ENCODE measurements around the gene ERO1B.
"Not testable (repeated sequence)": the region's sequence is repeated elsewhere in the genome, so short reads cannot be mapped to it uniquely, and the experiment has no call there.

The ERO1B gene, protein sequence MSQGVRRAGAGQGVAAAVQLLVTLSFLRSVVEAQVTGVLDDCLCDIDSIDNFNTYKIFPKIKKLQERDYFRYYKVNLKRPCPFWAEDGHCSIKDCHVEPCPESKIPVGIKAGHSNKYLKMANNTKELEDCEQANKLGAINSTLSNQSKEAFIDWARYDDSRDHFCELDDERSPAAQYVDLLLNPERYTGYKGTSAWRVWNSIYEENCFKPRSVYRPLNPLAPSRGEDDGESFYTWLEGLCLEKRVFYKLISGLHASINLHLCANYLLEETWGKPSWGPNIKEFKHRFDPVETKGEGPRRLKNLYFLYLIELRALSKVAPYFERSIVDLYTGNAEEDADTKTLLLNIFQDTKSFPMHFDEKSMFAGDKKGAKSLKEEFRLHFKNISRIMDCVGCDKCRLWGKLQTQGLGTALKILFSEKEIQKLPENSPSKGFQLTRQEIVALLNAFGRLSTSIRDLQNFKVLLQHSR

DNA sequence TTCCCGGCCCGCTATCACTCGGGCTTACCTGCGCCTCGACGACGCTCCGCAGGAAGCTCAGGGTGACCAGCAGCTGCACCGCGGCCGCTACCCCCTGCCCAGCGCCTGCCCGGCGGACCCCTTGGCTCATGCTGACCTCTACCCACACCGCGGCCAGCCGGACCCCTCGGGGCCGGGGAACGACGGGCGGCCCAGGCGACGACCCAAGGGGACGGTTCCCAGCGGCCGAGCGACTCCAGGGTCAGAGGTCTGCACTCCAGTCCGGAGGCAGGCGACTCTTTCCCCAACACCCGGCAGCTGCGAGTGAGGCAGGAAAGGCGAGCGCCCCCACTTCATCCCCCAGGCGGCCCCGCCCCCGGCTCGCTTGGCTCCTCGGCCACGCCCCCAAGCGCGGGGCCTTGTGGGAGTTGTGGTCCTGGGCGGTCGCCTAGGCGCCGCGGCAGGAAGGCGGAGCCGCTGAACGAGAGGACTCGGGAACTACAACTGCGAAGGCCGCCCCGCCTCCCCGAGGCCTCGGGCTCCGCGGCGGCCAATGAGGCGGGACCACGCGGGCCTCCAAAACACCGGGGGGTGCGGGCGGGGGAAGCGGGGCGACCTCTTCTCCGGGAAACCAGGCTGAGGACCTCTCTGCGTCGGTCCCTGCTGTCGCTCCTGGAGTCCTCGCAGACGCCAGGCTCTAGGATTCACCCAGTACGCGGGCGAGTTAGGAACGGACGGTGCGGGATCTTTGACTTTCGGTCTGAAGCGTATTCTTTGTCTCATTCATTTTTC lies at the start of gene ERO1B:
Gene ERO1B, minus strand, starts transcription at position 305 of the 771 bp plus-strand sequence. Its CDS starts 175 bp downstream, at position 130.
- peak; percentile 69 for DNase-seq (ENCODE audit: low read depth)

DNA sequence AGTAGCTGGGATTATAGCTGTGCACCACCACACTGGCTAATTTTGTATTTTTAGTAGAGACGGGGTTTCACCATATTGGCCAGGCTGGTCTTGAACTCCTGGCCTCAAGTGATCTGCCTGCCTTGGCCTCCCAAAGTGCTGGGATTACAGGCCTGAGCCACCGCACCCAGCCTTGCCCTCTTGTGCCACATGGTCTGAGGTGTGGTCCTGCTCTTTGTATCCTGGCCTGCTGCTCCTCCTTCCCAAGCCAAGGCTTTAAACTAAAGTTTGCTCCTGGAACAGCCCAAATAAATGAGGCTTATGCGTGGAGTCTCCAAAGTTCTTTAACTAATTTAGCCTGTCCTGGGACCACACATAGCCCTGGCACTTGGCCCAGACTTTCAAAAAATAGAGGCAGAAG lies 49.7 kb upstream of the ERO1B start:
- not testable (repeated sequence) for DNase-seq (ENCODE audit: low read depth)

DNA sequence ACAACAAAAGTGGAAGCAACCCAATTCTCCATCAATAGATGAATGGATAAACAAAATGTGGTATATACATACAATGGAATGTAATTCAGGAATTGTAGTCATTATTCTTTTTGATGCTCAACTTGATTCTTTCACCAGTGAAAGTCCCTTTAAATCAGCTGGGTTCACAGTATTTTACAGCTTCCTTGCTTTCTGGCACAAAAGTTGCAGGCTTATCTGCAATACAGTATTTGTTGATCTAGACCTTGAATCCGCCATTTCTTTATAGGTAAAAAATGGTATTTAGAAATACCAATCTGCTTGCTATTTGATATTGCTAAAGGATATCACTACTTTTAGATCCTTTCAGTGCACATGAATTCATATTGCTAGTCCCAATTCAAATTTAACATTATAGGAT lies 44.7 kb upstream of the ERO1B start:
- DNase-seq (ENCODE audit: low read depth): no peak

DNA sequence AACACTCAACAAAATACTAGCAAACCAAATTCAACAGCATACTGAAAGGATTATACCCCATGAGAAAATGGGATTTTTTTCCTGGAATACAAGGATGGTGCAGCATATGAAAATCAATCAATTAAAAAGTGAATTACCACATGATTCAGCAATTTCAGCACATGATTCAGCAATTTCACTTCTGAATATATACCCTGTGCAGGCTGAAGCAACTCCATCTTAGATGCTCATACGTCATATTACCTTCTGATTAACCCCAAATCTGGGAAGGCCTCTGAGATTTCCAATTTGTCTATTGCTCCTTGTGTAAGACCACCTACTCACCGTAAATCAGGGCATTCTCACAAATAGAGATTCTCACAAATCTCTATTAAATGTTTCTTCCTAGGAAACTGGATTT lies 43.8 kb upstream of the ERO1B start:
- no peak for DNase-seq (ENCODE audit: low read depth)

DNA sequence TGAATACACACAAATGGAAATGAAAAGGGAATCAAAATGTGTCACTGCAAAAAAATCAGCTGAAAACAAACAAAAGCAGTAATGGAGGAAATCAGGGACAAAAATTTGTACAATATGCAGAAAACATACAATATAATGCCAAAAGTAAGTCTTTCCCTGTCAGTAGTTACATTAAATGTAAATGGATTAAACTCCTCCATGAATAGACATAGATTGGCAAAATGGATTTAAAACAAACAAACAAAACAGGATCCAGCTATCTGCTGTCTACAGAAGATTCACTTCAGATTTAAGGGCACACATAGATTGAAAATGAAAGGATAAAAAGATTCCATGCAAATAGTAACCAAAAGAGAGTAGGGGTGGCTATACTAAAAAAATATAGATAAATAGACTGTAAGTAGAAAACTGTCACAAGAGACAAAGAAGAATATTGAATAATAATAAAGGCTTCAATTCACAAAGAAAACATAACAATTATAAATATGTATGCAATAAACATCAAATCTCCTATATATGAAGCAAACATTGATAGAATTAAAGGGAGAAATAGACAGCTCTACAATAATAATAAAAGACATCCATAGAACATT lies 42.2 kb upstream of the ERO1B start:
- DNase-seq (ENCODE audit: low read depth): no peak

DNA sequence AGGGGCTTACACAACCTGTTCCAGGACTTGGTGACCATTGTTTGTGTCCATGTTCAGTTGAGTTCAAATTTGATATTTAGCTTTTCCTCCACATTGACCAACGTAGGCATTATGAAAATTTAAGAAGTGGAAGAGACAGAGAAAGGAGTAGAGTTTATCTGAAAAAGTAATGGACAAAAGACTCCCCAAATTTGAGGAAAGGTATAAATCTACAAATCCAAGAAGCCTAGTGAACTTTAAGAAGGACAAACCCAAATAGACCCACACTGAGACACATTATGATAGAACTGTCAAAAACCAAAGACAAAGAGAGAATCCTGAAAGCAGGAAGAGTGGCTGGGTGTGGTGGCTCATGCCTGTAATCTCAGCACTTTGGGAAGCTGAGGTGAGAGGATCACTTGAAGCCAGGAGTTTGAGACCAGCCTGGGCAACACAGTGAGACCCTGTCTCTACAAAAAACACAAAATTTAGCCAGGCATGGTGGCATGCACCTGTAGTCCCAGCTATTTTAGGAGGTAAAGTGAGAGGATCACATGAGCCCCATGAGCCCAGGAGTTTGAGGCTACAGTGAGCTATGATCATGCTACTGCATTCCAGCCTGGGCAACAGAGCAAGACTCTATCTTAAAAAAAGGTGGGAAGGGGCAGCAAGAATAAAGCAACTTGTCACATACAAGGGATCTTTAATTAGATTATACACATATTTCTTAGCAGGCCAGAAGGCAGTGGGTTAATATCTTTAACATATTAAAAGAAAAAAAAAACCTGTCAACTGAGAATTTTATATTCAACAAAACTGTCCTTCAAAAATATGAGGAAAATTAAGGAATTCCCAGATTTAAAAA lies 41.0 kb upstream of the ERO1B start:
- no peak for DNase-seq (ENCODE audit: low read depth)

DNA sequence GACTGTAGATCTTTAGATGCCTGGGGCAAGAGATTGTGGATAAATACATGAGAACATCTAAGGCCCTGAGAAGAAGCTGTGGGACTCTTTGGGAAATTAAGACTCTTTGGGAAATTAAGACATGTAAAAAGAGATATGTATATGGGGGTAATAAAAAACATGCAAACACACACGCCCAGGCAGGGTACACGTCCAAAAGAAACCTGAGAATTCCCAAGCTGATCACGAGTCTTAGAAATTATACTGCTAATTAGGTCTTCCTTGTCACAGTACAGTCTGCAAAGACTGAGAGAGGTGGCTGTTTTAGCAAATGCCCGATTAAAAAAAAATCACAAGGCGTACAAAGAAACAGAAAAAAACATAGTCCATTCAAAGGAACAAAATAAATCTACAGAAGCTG lies 39.3 kb upstream of the ERO1B start:
- no peak for DNase-seq (ENCODE audit: low read depth)

DNA sequence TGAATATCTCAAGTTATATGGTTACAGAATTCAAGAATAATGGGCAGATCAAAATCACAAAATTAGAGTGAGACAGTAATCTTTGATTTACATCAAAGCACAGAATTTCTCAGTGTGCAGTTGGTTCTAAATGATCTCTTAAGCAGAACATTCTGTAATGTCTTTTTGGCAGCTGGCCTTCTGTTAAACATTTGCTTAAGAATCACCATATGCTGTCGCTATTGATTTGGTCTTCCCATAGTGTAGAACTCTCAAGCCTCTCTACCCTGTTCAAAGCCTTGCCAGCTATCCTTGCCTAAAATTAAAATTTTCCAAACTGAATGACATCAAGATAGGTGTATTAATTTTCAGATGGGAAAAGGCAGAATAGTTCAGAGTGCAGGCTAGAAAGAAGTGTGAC lies 38.9 kb upstream of the ERO1B start:
- DNase-seq (ENCODE audit: low read depth): no peak

DNA sequence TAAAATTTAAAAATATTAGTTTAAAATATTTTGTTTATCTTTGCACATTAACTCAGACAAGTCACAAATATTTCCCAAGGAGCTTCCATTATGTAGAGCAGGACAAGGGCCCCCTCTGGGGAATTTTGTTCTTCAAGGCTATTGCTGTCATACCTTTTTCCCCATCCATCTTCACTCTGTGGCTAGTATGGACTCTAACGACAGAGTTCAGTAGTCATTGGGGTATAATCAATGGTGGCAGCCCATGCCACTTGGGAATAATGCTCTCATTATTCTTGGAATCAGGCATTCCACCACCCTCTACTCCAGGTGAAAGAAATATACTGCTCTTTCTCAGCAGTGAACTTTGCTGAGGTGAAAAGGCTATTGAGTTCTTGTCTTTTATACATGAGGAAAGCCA lies 38.5 kb upstream of the ERO1B start:
- DNase-seq (ENCODE audit: low read depth): no peak

DNA sequence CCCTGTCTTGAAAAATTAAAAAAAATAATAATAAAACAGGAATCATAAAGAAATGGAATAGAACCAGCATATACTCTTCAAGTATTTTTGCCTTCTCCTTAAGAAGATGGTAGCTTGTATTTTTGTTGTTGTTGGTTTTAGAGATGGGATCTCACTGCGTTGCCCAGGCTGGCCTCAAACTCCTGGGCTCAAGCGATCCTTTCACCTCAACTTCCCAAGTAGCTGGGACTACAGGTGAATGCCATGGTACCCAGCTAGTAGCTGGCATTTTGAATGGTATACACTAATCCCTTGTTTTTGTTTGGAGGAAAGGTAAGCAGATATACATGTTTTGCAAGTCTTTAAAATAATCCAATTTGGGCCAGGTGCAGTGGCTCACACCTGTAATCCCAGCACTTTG lies 34.7 kb upstream of the ERO1B start:
- no peak for DNase-seq (ENCODE audit: low read depth)

DNA sequence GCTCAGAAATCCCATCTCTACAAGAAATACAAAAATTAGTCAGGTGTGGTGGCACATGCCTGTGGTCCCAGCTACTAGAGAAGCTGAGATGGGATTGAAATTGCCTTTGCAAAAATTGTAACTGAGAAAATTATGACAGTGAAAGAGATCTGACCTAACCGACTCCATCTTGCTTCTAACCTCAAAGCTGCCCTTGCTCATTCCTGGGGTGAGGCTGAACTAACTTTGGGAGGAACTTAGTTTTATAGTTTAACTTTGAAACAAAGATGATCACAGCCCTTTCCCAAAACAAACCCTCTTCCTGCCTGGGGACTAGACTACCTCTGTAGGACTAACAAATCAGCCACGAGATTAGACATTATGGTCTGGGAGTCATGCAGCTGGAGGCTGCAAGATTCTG lies 33.8 kb upstream of the ERO1B start:
- DNase-seq (ENCODE audit: low read depth): no peak

DNA sequence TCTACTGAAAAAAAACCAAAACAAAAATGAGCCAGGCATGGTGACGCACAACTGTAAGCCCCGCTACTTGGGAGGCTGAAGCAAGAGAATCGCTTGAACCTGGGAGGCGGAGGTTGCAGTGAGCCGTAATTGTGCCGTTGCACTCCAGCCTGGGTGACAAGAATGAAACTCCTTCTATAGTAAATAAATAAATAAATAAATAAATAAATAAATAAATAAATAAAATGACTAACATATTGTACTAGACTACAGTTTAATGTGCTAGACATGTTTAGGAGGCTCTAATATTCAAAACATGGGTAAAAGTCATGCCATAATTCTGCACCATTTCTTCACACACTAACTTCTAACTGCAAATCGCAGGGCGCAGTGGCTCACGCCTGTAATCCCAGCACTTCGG lies 33.3 kb upstream of the ERO1B start:
- no peak for DNase-seq (ENCODE audit: low read depth)

DNA sequence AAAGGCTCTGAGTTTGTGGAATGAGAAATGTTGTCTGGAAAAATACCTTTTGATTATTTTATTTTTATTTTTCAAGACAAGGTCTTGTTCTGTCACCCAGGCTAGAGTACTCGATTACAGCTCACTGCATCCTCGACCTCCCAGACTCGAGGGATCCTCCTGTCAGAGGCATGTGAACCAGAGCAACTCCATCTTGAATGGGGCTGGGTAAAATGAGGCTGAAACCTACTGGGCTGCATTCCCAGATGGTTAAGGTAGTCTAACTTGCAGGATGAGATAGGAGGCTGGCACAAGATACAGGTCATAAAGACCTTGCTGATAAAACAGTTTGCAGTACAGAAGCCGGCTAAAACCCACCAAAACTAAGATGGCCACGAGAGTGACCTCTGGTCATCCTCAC lies 32.3 kb upstream of the ERO1B start:
- not testable (repeated sequence) for DNase-seq (ENCODE audit: low read depth)

DNA sequence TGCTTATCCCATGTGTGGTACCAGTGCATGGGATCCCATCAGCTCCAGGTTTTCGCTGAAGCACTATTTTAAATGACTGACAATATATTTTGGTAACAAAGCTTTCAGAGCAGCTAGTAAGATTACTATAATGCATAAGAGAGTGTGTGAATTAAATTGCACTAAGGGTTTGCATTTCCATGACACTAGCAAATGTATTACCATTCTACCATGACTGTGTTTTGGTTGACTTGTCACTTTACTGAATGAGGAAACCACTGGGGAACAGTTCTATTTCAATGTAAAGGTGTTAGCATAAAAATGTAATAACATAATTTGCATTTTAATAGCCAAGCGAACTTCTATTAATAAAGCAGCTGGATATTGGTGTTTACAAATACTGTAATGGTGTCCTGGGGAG lies 31.7 kb upstream of the ERO1B start:
- DNase-seq (ENCODE audit: low read depth): no peak

DNA sequence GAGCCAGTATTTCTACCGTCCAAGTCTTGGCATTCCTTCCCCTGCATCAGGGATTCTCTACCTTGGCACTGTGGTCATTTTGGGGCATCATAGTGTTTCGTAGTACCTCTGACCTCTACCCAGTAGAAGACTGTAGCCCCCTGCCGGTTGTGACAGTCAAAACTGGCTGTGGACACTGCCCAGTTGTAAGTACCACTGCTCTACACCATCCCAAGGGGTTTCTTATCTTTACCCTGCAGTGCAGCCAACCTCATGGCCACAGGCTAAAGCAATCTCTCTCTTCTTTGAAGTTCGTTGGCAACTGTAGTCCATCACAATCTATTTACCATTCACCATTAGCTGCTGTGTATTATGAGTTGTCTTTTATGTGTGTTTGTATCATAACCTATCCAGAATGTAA lies 29.3 kb upstream of the ERO1B start:
- DNase-seq (ENCODE audit: low read depth): no peak

DNA sequence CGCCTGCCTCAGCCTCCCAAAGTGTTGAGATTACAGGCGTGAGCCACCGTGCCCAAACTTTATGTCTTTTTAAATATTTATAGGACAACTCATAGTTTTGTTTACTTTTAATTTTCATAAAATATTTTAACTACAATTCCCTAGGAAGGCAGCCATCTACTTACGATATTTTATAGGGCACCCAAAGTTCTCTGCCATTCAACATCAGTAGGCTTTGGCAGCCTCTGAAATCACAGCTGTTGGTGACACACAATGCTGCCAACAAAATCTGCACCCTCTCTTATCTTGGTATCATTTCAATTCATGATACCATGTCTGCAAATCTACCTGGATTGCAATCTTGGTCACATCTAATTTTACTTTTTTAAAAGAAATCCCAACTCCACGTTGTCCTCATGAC lies 27.1 kb upstream of the ERO1B start:
- no peak for DNase-seq (ENCODE audit: low read depth)

DNA sequence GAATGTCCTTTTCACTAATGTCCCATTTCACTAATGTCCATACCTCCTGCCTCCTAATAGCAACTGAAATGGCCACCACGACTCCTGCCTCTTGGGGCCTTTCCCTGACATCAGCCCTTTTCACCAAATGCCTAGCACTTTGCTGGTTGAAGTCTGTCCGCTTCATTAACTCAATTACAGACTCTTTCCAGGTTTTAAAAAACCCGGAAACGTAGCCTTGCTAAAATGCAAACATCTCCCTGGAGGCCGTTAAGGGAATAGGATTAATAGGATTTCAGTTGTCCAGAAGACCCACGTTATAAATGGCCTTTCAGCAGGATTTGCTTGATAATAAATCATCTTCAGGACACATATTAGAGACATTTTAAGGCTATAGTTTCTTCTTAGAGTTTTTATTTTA lies 25.7 kb upstream of the ERO1B start:
- DNase-seq (ENCODE audit: low read depth): no peak

DNA sequence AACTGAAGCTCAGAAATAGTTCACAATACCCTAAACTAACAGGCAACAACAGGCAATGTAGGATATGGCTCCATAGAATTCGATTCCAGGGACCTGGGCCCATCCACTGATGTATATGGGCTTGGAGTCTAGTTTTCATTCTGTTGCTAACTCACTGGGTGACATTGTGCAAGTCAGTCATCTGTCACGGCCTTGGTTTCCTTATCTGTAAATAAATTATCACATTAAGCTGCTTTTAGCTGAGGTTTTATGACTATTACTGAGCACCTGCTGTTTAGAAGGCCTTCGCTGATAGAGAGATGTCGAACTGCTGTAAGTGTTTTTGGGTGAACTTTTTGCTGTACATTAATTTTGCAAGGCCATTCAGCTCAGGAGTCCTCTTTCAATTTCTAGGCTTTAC lies 22.9 kb upstream of the ERO1B start:
- no peak for DNase-seq (ENCODE audit: low read depth)

DNA sequence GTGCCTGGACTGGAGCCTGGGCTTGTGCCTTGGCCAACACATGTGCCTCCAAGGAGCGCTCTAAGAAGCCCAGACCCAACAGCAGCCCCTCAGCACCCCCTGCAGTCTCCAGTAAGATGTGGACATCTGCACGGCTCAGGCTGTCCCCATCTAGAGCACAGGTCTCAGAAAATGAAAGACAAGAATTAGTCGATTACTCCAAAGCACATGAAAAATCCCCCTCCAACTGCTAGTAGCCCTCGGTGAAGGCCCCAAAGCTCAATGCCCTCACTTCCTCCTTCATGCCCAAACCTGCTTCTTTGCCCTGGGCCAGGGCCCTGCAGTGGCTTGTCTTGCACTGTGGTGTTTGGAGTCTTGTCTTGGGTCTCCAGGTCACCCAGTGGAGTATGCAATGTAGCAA lies 21.9 kb upstream of the ERO1B start:
- no peak for DNase-seq (ENCODE audit: low read depth)

DNA sequence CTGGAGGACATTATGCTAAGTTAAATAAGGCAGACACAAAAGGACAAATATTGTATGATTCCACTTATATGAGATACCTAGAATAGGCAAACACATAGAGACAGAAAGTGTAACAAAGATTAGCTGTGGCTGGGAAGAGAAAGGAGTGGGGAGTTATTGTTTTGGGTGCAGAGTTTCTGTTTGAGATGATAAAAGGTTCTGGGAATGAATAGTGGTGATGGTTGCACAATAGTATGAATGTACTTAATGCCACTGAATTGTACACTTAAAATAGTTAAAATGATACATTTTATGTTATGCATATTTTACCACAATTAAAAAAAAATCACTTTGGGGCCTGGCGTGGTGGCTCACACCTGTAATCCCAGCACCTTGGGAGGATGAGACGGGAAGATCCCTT lies 21.2 kb upstream of the ERO1B start:
- no peak for DNase-seq (ENCODE audit: low read depth)

DNA sequence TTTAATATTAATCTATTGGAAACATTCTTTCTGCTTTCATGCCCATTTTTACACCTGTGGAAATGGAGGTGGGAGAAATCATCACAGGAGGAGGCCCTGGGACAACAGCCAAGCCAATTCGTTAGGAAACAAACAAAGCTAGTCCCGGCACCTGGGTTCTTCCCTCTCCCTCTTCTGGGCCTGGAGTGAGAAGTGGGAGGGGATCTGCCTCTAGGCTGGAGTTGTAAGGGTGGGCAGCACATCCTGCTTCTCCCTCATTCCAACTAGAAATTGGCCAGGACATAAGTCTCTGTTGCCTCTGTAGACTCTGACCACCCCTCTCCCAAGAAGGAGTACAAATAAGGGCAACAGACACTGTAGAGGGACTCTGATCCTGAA lies 20.2 kb upstream of the ERO1B start:
- no peak for DNase-seq (ENCODE audit: low read depth)

Data from non-pigmented ciliary epithelial cell (primary cell).